Measurements from ENCODE around the gene CD27. TPM values are rescaled to one million over a fixed set of nuclear protein-coding genes. Genes with fewer than 3 reads are reported as not detected.
"Not testable (repeated sequence)": the region's sequence is repeated elsewhere in the genome, so short reads cannot be mapped to it uniquely, and the experiment has no call there.

Gene CD27
- total and polyA plus RNA-seq, 9 donors, result 0.27 to 1.6 (median 0.53) TPM

- Histone ChIP-seq H3K4me3 (ENCODE audit: low read length) (no peak overlapping the region), H3K36me3 (ENCODE audit: control insufficient read depth, insufficient read depth, low read length) (peaks cover 7% of the 10 kb centered on the region)
- no peak for DNase-seq
These were observed 43.5 kb downstream of the CD27 start for GRCh38 chr12:6488240-6488639.

GRCh38 chr12:6489449-6489848, 44.7 kb downstream of the CD27 start:
- peaks cover 10% of the 10 kb centered on the region for H3K4me1 ChIP-seq (ENCODE audit: control insufficient read depth, insufficient read depth, low read length)

More at GRCh38 chr12:6488240-6488639, 43.5 kb downstream of the CD27 start:
- 82% methylated on average over 1 of the region's 1 CpG for WGBS (ENCODE audit: insufficient coverage)
- Histone ChIP-seq H3K9me3 (replicated peaks; ENCODE audit: control insufficient read depth, low read depth, low read length) (no peaks in the 10 kb centered on the region), H3K27ac (ENCODE audit: low read length) (no peak overlapping the region), H3K4me1 (ENCODE audit: control insufficient read depth, insufficient read depth, low read length) (peaks cover 4% of the 10 kb centered on the region), H3K27me3 (ENCODE audit: control insufficient read depth, insufficient read depth, low read length) (no peaks in the 10 kb centered on the region)

DNA sequence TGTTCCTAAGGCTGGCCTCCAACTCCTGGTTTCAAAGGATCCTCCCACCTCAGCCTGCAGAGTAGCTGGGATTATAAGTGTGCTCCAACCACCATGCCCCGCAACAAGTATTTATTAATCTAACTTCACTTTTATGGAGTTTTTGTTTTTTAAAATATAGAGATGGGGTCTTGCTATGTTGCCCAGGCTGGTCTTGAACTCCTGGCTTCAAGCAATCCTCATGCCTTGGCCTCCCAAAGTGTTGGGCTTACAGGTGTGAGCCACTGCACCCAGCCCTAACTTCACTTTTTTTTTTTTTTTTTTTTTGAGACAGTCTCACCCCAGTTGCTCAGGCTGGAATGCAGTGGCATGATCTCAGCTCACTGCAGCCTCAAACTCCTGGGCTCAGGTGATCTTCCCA, 45.9 kb downstream of the CD27 start:
- not testable (repeated sequence) for H3K27ac ChIP-seq (ENCODE audit: low read length); H3K36me3 ChIP-seq (ENCODE audit: control insufficient read depth, insufficient read depth, low read length); DNase-seq; H3K27me3 ChIP-seq (ENCODE audit: control insufficient read depth, insufficient read depth, low read length); H3K9me3 ChIP-seq (replicated peaks; ENCODE audit: control insufficient read depth, low read depth, low read length); H3K4me3 ChIP-seq (ENCODE audit: low read length)
- peaks cover 14% of the 10 kb centered on the region for H3K4me1 ChIP-seq (ENCODE audit: control insufficient read depth, insufficient read depth, low read length)
- WGBS (ENCODE audit: insufficient coverage), result no CpG with 5 or more reads among the region's 1 CpG

More at GRCh38 chr12:6489449-6489848, 44.7 kb downstream of the CD27 start:
- no peak for DNase-seq
- H3K27me3 ChIP-seq (ENCODE audit: control insufficient read depth, insufficient read depth, low read length), result no peaks in the 10 kb centered on the region
- no peak overlapping the region for H3K27ac ChIP-seq (ENCODE audit: low read length)
- no peaks in the 10 kb centered on the region for H3K9me3 ChIP-seq (replicated peaks; ENCODE audit: control insufficient read depth, low read depth, low read length)
- peaks cover 7% of the 10 kb centered on the region for H3K36me3 ChIP-seq (ENCODE audit: control insufficient read depth, insufficient read depth, low read length)
- WGBS (ENCODE audit: insufficient coverage), result 100% methylated on average over 1 of the region's 4 CpGs
- H3K4me3 ChIP-seq (ENCODE audit: low read length), result no peak overlapping the region

DNA sequence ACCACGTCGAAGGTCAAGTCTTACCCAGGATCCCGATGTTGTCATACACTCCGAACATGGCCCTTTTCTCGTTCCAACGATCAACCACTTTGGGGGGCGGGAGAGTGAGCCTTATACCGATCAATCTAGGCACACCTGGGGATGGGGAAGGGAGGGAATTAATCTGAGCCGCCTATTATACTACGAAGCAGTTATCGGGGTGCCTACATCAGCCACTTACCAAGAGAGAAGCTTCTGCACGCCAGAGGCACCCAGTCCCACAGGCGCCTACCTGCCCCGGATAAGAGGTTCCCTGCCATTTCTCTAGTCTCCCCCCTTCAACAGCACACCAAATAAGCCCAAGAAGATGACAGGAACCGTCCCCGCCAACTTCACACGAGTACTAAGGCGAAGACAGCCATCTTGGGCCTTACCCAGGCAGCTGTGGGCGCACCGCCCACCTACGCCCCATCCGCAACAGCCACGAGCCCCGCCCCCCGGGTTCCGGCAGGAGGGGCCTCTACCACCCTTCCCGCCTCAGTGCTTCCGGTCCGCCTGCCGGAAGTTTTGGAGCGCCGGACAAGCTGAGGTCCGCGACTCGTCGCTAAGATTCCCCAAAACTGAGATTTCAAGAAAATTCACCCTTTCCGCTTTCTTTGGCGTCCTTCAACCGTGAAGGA, 48.2 kb downstream of the CD27 start, which contains the start of gene MRPL51:
TSS of gene MRPL51 (minus strand) at position 425 of the 659 bp plus-strand sequence. CDS start at position 299, 126 bp downstream.
- no peaks in the 10 kb centered on the region for H3K9me3 ChIP-seq (replicated peaks; ENCODE audit: control insufficient read depth, low read depth, low read length)
- H3K36me3 ChIP-seq (ENCODE audit: control insufficient read depth, insufficient read depth, low read length), result peaks cover 21% of the 10 kb centered on the region
- H3K4me1 ChIP-seq (ENCODE audit: control insufficient read depth, insufficient read depth, low read length), result peaks cover 14% of the 10 kb centered on the region
- 0% methylated on average over 26 of the region's 39 CpGs for WGBS (ENCODE audit: insufficient coverage)
- peak; percentile 98 for DNase-seq
- H3K27me3 ChIP-seq (ENCODE audit: control insufficient read depth, insufficient read depth, low read length), result no peaks in the 10 kb centered on the region
- H3K27ac ChIP-seq (ENCODE audit: low read length), result peak within 1 kb of the TSS; percentile 99
- peak within 1 kb of the TSS; percentile 93 for H3K4me3 ChIP-seq (ENCODE audit: low read length)

GRCh38 chr12:6493497-6494257, 48.9 kb downstream of the CD27 start, which contains the start of gene NCAPD2:
TSS of gene NCAPD2 (plus strand) at chr12:6494102. CDS start at chr12:6495099, 997 bp downstream.
- no peaks in the 10 kb centered on the region for H3K9me3 ChIP-seq (replicated peaks; ENCODE audit: control insufficient read depth, low read depth, low read length)
- H3K4me3 ChIP-seq (ENCODE audit: low read length), result peak within 1 kb of the TSS; percentile 93
- peak; percentile 99 for DNase-seq
- WGBS (ENCODE audit: insufficient coverage), result under 1% methylated on average over 45 of the region's 49 CpGs
- H3K36me3 ChIP-seq (ENCODE audit: control insufficient read depth, insufficient read depth, low read length), result peaks cover 24% of the 10 kb centered on the region
- no peaks in the 10 kb centered on the region for H3K27me3 ChIP-seq (ENCODE audit: control insufficient read depth, insufficient read depth, low read length)
- H3K27ac ChIP-seq (ENCODE audit: low read length), result peak within 1 kb of the TSS; percentile 99
- H3K4me1 ChIP-seq (ENCODE audit: control insufficient read depth, insufficient read depth, low read length), result peaks cover 14% of the 10 kb centered on the region

DNA sequence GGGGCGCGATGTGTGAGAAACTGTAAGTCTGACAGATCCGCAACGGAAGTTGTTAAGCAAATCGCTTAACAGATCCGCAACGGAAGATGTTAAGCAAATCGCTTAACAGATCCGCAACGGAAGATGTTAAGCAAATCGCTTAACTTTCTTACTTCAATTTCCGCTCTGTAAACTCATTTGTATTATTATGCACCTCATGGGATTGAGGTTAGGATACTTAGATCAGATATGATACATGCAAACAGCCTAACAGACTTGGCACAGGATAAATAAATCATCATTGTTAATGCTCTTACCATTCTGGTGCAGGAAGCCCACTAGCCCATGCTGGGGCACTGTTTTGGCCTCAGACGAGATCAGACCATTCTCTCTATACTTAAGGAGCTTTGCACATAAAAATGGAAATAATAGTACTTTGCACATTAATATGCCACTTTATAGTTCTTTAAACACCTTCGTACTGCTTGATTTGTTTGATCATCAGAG, 49.5 kb downstream of the CD27 start:
- no peaks in the 10 kb centered on the region for H3K27me3 ChIP-seq (ENCODE audit: control insufficient read depth, insufficient read depth, low read length)
- peaks cover 30% of the 10 kb centered on the region for H3K36me3 ChIP-seq (ENCODE audit: control insufficient read depth, insufficient read depth, low read length)
- DNase-seq, result no peak
- WGBS (ENCODE audit: insufficient coverage), result no CpG with 5 or more reads among the region's 14 CpGs
- peaks cover 14% of the 10 kb centered on the region for H3K4me1 ChIP-seq (ENCODE audit: control insufficient read depth, insufficient read depth, low read length)
- peak overlapping the region; percentile 93 for H3K4me3 ChIP-seq (ENCODE audit: low read length)
- H3K27ac ChIP-seq (ENCODE audit: low read length), result peak overlapping the region; percentile 85
- H3K9me3 ChIP-seq (replicated peaks; ENCODE audit: control insufficient read depth, low read depth, low read length), result no peaks in the 10 kb centered on the region

- no peak for DNase-seq
- Histone ChIP-seq H3K9me3 (replicated peaks; ENCODE audit: control insufficient read depth, low read depth, low read length) (no peaks in the 10 kb centered on the region), H3K4me3 (ENCODE audit: low read length) (peak overlapping the region; percentile 93), H3K36me3 (ENCODE audit: control insufficient read depth, insufficient read depth, low read length) (peaks cover 37% of the 10 kb centered on the region), H3K27me3 (ENCODE audit: control insufficient read depth, insufficient read depth, low read length) (no peaks in the 10 kb centered on the region), H3K4me1 (ENCODE audit: control insufficient read depth, insufficient read depth, low read length) (peaks cover 14% of the 10 kb centered on the region), H3K27ac (ENCODE audit: low read length) (no peak overlapping the region)
- WGBS (ENCODE audit: insufficient coverage), result no CpG with 5 or more reads among the region's 1 CpG
These were observed 50.2 kb downstream of the CD27 start for GRCh38 chr12:6494968-6495367.

- no CpG with 5 or more reads among the region's 3 CpGs for WGBS (ENCODE audit: insufficient coverage)
- Histone ChIP-seq H3K36me3 (ENCODE audit: control insufficient read depth, insufficient read depth, low read length) (peaks cover 41% of the 10 kb centered on the region), H3K4me1 (ENCODE audit: control insufficient read depth, insufficient read depth, low read length) (peaks cover 12% of the 10 kb centered on the region)
- H3K27ac ChIP-seq (ENCODE audit: low read length); DNase-seq; H3K9me3 ChIP-seq (replicated peaks; ENCODE audit: control insufficient read depth, low read depth, low read length); H3K27me3 ChIP-seq (ENCODE audit: control insufficient read depth, insufficient read depth, low read length); H3K4me3 ChIP-seq (ENCODE audit: low read length): not testable (repeated sequence)
These were observed 52.5 kb downstream of the CD27 start for GRCh38 chr12:6497291-6497690.

GRCh38 chr12:6500466-6500865, 55.7 kb downstream of the CD27 start:
- DNase-seq, result no peak

More at GRCh38 chr12:6500466-6500865, 55.7 kb downstream of the CD27 start:
- Histone ChIP-seq H3K9me3 (replicated peaks; ENCODE audit: control insufficient read depth, low read depth, low read length) (no peaks in the 10 kb centered on the region), H3K4me1 (ENCODE audit: control insufficient read depth, insufficient read depth, low read length) (no peaks in the 10 kb centered on the region), H3K4me3 (ENCODE audit: low read length) (no peak overlapping the region), H3K27me3 (ENCODE audit: control insufficient read depth, insufficient read depth, low read length) (no peaks in the 10 kb centered on the region), H3K36me3 (ENCODE audit: control insufficient read depth, insufficient read depth, low read length) (peaks cover 45% of the 10 kb centered on the region), H3K27ac (ENCODE audit: low read length) (no peak overlapping the region)
- WGBS (ENCODE audit: insufficient coverage), result 80% methylated on average over 2 of the region's 2 CpGs

All from muscle of leg (tissue), 11 donors.